Upper lobe of right lung (tissue), 1 donor: Measurements from ENCODE around the gene AGL. TPM values are rescaled to one million over a fixed set of nuclear protein-coding genes. Genes with fewer than 3 reads are reported as not detected.
"Not testable (repeated sequence)": the region's sequence is repeated elsewhere in the genome, so short reads cannot be mapped to it uniquely, and the experiment has no call there.

Experiments used
- ATAC-seq: fragments of 200-7000 bp; cut with Tn5 transposase; one replicate; pipeline ENCODE4 v1.9.1; 2020; ENCODE audit warnings: mild to moderate bottlenecking, moderate library complexity
- DNase-seq: peaks from one replicate; pipeline ENCODE4 v3.0.0-alpha.2; 2020
- H3K27ac ChIP-seq: fragments of 200-600 bp; one replicate; pipeline ENCODE4 v1.8.0; 2022
- H3K27me3 ChIP-seq: fragments of 200-600 bp; one replicate; pipeline ENCODE4 v1.8.0; 2022; ENCODE audit warnings: mild to moderate bottlenecking
- H3K36me3 ChIP-seq: fragments of 200-600 bp; one replicate; pipeline ENCODE4 v1.8.0; 2022
- H3K4me1 ChIP-seq: fragments of 200-600 bp; one replicate; pipeline ENCODE4 v1.8.0; 2022
- H3K4me3 ChIP-seq: fragments of 200-600 bp; one replicate; pipeline ENCODE4 v1.8.0; 2022; ENCODE audit warnings: mild to moderate bottlenecking
- H3K9me3 ChIP-seq: fragments of 200-600 bp; one replicate; pipeline ENCODE4 v1.8.0; 2022
- CTCF ChIP-seq: fragments of 200-600 bp; IDR thresholded peaks from one replicate; pipeline ENCODE4 v1.8.0; 2022; ENCODE audit warnings: antibody characterized with exemption
- intact Hi-C: fragments of 100-400 bp; cut with DNase I; formaldehyde crosslinking; loops from one replicate; pipeline ENCODE4 v1.11.0; 2022
- total RNA-seq: library from RNA; stranded (reverse); fragmentation: NEBNext Ultra II Directional; extraction: Animal tissue kit (Norgen Biotek cat#: 25700); gene quantifications from one replicate; pipeline ENCODE4 v1.2.1, GENCODE V29; 2021
- donor health status: DM: no; HTN: yes; CAD: no; lungs with severe emphysema.

AGL gene
- total RNA-seq, 1 donor from 2014 or later = 14.4 TPM

DNA sequence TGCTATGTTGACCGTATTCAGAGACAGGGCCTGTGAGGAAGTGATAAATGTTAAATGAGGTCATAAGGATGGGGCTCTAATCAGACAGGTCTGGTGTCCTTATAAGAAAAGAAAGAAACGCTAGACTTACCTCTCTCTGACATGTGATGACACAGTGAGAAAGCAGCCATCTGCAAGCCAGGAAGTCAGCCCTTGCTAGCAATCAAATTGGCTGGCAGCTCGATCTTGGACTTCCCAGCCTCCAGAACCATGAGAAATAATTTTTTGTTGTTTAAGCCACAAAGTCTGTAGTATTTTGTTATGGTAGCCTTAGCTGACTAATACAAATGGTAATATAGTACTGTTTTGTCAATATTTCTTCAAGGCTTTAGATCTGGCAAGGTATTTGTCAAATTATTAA lies 25.1 kb upstream of the AGL start:
- no peaks in the 10 kb centered on the region for H3K9me3 ChIP-seq
- H3K27ac ChIP-seq = no peak overlapping the region
- H3K27me3 ChIP-seq = no peaks in the 10 kb centered on the region
- no peak overlapping the region for H3K4me3 ChIP-seq
- H3K36me3 ChIP-seq = no peaks in the 10 kb centered on the region
- TF ChIP-seq CTCF = no peak
- H3K4me1 ChIP-seq = no peaks in the 10 kb centered on the region
- ATAC-seq (no peak), DNase-seq (no peak)
- intact Hi-C loops = no loop called here

- H3K27me3 ChIP-seq = no peaks in the 10 kb centered on the region
- H3K4me3 ChIP-seq = no peak overlapping the region
- ATAC-seq (no peak), DNase-seq (no peak)
- intact Hi-C loops = no loop called here
- no peak overlapping the region for H3K27ac ChIP-seq
- no peaks in the 10 kb centered on the region for H3K9me3 ChIP-seq
- H3K36me3 ChIP-seq = no peaks in the 10 kb centered on the region
- TF ChIP-seq CTCF = no peak
- H3K4me1 ChIP-seq = no peaks in the 10 kb centered on the region
Measured at GRCh38 chr1:99825702-99826101, 24.5 kb upstream of the AGL start.

- no peak overlapping the region for H3K4me3 ChIP-seq
- no peaks in the 10 kb centered on the region for H3K36me3 ChIP-seq
- ATAC-seq (no peak), DNase-seq (no peak)
- TF ChIP-seq CTCF = no peak
- H3K4me1 ChIP-seq = no peaks in the 10 kb centered on the region
- H3K9me3 ChIP-seq = no peaks in the 10 kb centered on the region
- H3K27ac ChIP-seq = no peak overlapping the region
- intact Hi-C loops = no loop called here
- no peaks in the 10 kb centered on the region for H3K27me3 ChIP-seq
Measured at GRCh38 chr1:99827970-99828369, 22.2 kb upstream of the AGL start.

GRCh38 chr1:99829269-99829668 lies 20.9 kb upstream of the AGL start:
- H3K4me1 ChIP-seq = no peaks in the 10 kb centered on the region
- H3K27me3 ChIP-seq = no peaks in the 10 kb centered on the region
- intact Hi-C loops = no loop called here
- DNase-seq (no peak), ATAC-seq (peak; percentile 70)
- H3K27ac ChIP-seq = no peak overlapping the region
- no peak overlapping the region for H3K4me3 ChIP-seq
- H3K36me3 ChIP-seq = no peaks in the 10 kb centered on the region
- H3K9me3 ChIP-seq = no peaks in the 10 kb centered on the region
- TF ChIP-seq CTCF = no peak

- H3K27me3 ChIP-seq, H3K9me3 ChIP-seq, ATAC-seq, intact Hi-C loops, DNase-seq, H3K4me3 ChIP-seq, H3K4me1 ChIP-seq, H3K36me3 ChIP-seq, H3K27ac ChIP-seq: not testable (repeated sequence)
Measured at GRCh38 chr1:99833911-99834310, 16.2 kb upstream of the AGL start.

- not testable (repeated sequence) for H3K27ac ChIP-seq
Measured at GRCh38 chr1:99836171-99837103, 13.7 kb upstream of the AGL start.

GRCh38 chr1:99840353-99840752 lies 9.8 kb upstream of the AGL start:
- intact Hi-C loops, H3K4me3 ChIP-seq: not testable (repeated sequence)

More at GRCh38 chr1:99836171-99837103, 13.7 kb upstream of the AGL start:
- H3K9me3 ChIP-seq, H3K4me1 ChIP-seq, DNase-seq, intact Hi-C loops, ATAC-seq, H3K36me3 ChIP-seq, H3K27me3 ChIP-seq, H3K4me3 ChIP-seq: not testable (repeated sequence)

More at GRCh38 chr1:99840353-99840752, 9.8 kb upstream of the AGL start:
- H3K4me1 ChIP-seq, H3K27ac ChIP-seq, ATAC-seq, H3K27me3 ChIP-seq, H3K9me3 ChIP-seq, H3K36me3 ChIP-seq, DNase-seq: not testable (repeated sequence)
